PC-3 (cell line): ENCODE data around the gene FLNA. TPM values are rescaled to one million over a fixed set of nuclear protein-coding genes. Genes with fewer than 3 reads are reported as not detected.

Experiments
- ATAC-seq: fragments of 200-7000 bp; cut with Tn5 transposase; 2 replicates; pipeline ENCODE4 v1.9.1; 2020; ENCODE audit warnings: mild to moderate bottlenecking, moderate library complexity
- BruUV-seq: library from RNA; stranded (reverse); fragments of 400-500 nt; replicated peaks from 2 replicates; lab custom pipeline; 2021; lab: Mats Ljungman, UMichigan
- CTCF ChIA-PET: fragments of 300-600 bp; sonication (Branson Sonifier 250); formaldehyde crosslinking; loops from one replicate; lab custom pipeline; 2022; ENCODE audit warnings: antibody characterized with exemption; lab: Charles Lee
- POLR2A ChIA-PET: fragments of 300-600 bp; sonication (Branson Sonifier 250); formaldehyde crosslinking; loops from one replicate; lab custom pipeline; 2022; ENCODE audit warnings: antibody characterized with exemption; ENCODE audit not compliant: unreplicated experiment; lab: Charles Lee
- DNase-seq: peaks from one replicate; pipeline ENCODE4 v3.0.0-alpha.2; 2015
- H2AFZ ChIP-seq: fragments of 300-600 bp; sonication (generic); 2 replicates; pipeline ENCODE4 v1.6.0; 2016; ENCODE audit warnings: antibody characterized with exemption, low read length
- H3F3A ChIP-seq: fragments of 300-600 bp; sonication (generic); one replicate; pipeline ENCODE4 v1.6.0; 2017; ENCODE audit warnings: antibody characterized with exemption, low read length, control low read depth, mild to moderate bottlenecking; ENCODE audit not compliant: unreplicated experiment
- H3K27ac ChIP-seq: fragments of 300-600 bp; sonication (generic); 2 replicates; pipeline ENCODE4 v1.5.1; 2016; ENCODE audit warnings: mild to moderate bottlenecking, low read length
- H3K27me3 ChIP-seq: fragments of 300-600 bp; sonication (generic); 2 replicates; pipeline ENCODE4 v1.6.1; 2016; ENCODE audit warnings: low read length, mixed read lengths
- H3K36me3 ChIP-seq: fragments of 300-600 bp; sonication (generic); 2 replicates; pipeline ENCODE4 v1.6.1; 2016; ENCODE audit warnings: low read depth, mixed run types, low read length, mixed read lengths
- H3K4me1 ChIP-seq: fragments of 300-600 bp; sonication (generic); 2 replicates; pipeline ENCODE4 v1.5.1; 2016; ENCODE audit warnings: low read length; ENCODE audit not compliant: insufficient read depth
- H3K4me2 ChIP-seq: fragments of 300-600 bp; sonication (generic); 2 replicates; pipeline ENCODE4 v1.6.0; 2016; ENCODE audit warnings: low read length
- H3K4me3 ChIP-seq: fragments of 300-600 bp; sonication (generic); 2 replicates; pipeline ENCODE4 v1.5.1; 2016; ENCODE audit warnings: mild to moderate bottlenecking, low read length, mixed read lengths
- H3K79me2 ChIP-seq: fragments of 300-600 bp; sonication (generic); 2 replicates; pipeline ENCODE4 v1.6.1; 2017; ENCODE audit warnings: low read length, mixed read lengths
- H3K9ac ChIP-seq: fragments of 300-600 bp; sonication (generic); 2 replicates; pipeline ENCODE4 v1.6.0; 2016; ENCODE audit warnings: mild to moderate bottlenecking, low read length
- H3K9me2 ChIP-seq: fragments of 300-600 bp; sonication (generic); replicated peaks from 2 replicates; pipeline ENCODE4 v1.6.1; 2016; ENCODE audit warnings: mixed run types, low read length, mixed read lengths
- H3K9me3 ChIP-seq: fragments of 300-600 bp; sonication (generic); 2 replicates; pipeline ENCODE4 v1.6.1; 2016; ENCODE audit warnings: low read length, mixed read lengths
- H4K20me1 ChIP-seq: fragments of 300-600 bp; sonication (generic); 2 replicates; pipeline ENCODE4 v1.6.1; 2016; ENCODE audit warnings: low read length, mixed read lengths
- CTCF ChIP-seq: fragments of 300-600 bp; sonication (generic); conservative IDR thresholded peaks from 2 replicates; pipeline ENCODE4 v1.5.1; 2017; ENCODE audit warnings: antibody characterized with exemption, low read depth, mild to moderate bottlenecking, low read length
- EZH2 ChIP-seq: fragments of 300-600 bp; sonication (generic); IDR thresholded peaks from one replicate; pipeline ENCODE4 v1.6.1; 2017; ENCODE audit warnings: antibody characterized with exemption, mild to moderate bottlenecking, low read length; ENCODE audit not compliant: unreplicated experiment
- EZH2phosphoT487 ChIP-seq: fragments of 300-600 bp; sonication (generic); IDR thresholded peaks from 2 replicates; pipeline ENCODE4 v1.6.1; 2018; ENCODE audit warnings: mild to moderate bottlenecking, antibody characterized with exemption, low read length, borderline replicate concordance
- intact Hi-C: fragments of 100-400 bp; cut with micrococcal nuclease; formaldehyde crosslinking; loops from 2 replicates; pipeline ENCODE4 v1.9.0; 2023
- total RNA-seq: library from RNA; depleted of rRNA; stranded (reverse); fragments of >200 nt; gene quantifications from 2 replicates; pipeline ENCODE4 v1.2.3, GENCODE V29; 2014

Gene FLNA
- total RNA-seq, 1 experiment from 2014 or later, result 2,058 TPM

GRCh38 chrX:154413142-154413541 is 38.7 kb upstream of the FLNA start:
- BruUV-seq, result no TSS peak
- Histone ChIP-seq H3K27ac (no peak overlapping the region), H4K20me1 (no peaks in the 10 kb centered on the region), H3F3A (no peaks in the 10 kb centered on the region), H2AFZ (no peak overlapping the region), H3K4me1 (peaks cover 26% of the 10 kb centered on the region), H3K27me3 (no peaks in the 10 kb centered on the region), H3K9me2 (no peaks in the 10 kb centered on the region), H3K9me3 (no peaks in the 10 kb centered on the region), H3K4me2 (peak overlapping the region; percentile 94; the same call in 1 of the 2 replicates), H3K36me3 (no peaks in the 10 kb centered on the region), H3K4me3 (no peak overlapping the region), H3K79me2 (peaks cover 22% of the 10 kb centered on the region), H3K9ac (no peak overlapping the region)
- ATAC-seq (no peak), DNase-seq (no peak)
- TF ChIP-seq EZH2, result no peak
- no peak; the same call in 1 of the 2 replicates for TF ChIP-seq CTCF
- TF ChIP-seq EZH2phosphoT487, result no peak
- intact Hi-C loops, result no loop called here
- POLR2A ChIA-PET, result interaction anchor here (0.6 kb wide), 1 partner anchor 283 kb away, joined by 4 read pairs; no protein-coding TSS in a partner anchor
- CTCF ChIA-PET, result no interaction called here

DNA sequence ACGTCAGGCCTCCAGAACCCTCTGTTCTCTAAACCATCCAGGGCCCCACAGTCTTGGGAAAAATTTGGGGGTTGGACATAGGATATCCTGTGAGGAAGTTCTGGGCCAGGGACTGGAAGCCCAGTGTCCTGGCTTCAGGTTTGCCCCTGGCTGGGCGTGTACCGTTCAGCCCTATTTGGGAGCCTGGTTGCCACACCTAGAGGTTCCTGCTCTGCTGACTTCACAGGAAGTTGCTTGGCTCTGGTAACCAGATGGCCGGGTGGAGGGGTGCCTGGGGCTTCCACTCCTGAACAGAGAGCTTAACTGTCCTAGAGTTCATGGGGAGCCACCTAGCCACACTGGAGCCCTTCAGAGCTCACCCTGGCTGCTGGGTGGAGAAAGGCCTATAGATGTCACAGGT is 38.0 kb upstream of the FLNA start:
- CTCF ChIA-PET, result interaction anchor here (1.0 kb wide), 1 partner anchor 39 kb away, joined by 3 read pairs; no protein-coding TSS in a partner anchor
- peak; percentile 39 for DNase-seq
- no TSS peak for BruUV-seq
- Histone ChIP-seq H3K9me2 (no peaks in the 10 kb centered on the region), H3K4me3 (peak overlapping the region; percentile 89), H3K79me2 (peaks cover 24% of the 10 kb centered on the region), H3K4me2 (peak overlapping the region; percentile 94), H3K9me3 (no peaks in the 10 kb centered on the region), H3K9ac (peak overlapping the region; percentile 87), H4K20me1 (no peaks in the 10 kb centered on the region), H3K4me1 (peaks cover 26% of the 10 kb centered on the region), H3K27ac (peak overlapping the region; percentile 45), H3K27me3 (no peaks in the 10 kb centered on the region), H3F3A (no peaks in the 10 kb centered on the region), H3K36me3 (no peaks in the 10 kb centered on the region), H2AFZ (peak overlapping the region; percentile 89)
- peak; percentile 20 for ATAC-seq
- TF ChIP-seq EZH2phosphoT487, result no peak
- no peak for TF ChIP-seq CTCF
- no peak for TF ChIP-seq EZH2
- intact Hi-C loops, result no loop called here
- POLR2A ChIA-PET, result interaction anchor here (0.6 to 1.0 kb wide), 2 partner anchors 39 to 283 kb away, joined by 3 to 4 read pairs; no protein-coding TSS in a partner anchor

GRCh38 chrX:154411981-154412340 is 37.5 kb upstream of the FLNA start:
- TF ChIP-seq EZH2, result no peak
- Histone ChIP-seq H3K27ac (peak overlapping the region; percentile 45), H2AFZ (peak overlapping the region; percentile 89), H3K4me1 (peaks cover 26% of the 10 kb centered on the region), H3K9me2 (no peaks in the 10 kb centered on the region), H3K79me2 (peaks cover 24% of the 10 kb centered on the region), H3K4me2 (peak overlapping the region; percentile 94), H3F3A (no peaks in the 10 kb centered on the region), H3K36me3 (no peaks in the 10 kb centered on the region), H3K4me3 (peak overlapping the region; percentile 89), H3K9ac (peak overlapping the region; percentile 87), H3K27me3 (no peaks in the 10 kb centered on the region), H3K9me3 (no peaks in the 10 kb centered on the region), H4K20me1 (no peaks in the 10 kb centered on the region)
- CTCF ChIA-PET, result interaction anchor here (0.5 to 1.0 kb wide), 2 partner anchors 39 to 129 kb away, joined by 3 to 4 read pairs; no protein-coding TSS in a partner anchor
- ATAC-seq (peak; percentile 54), DNase-seq (peak; percentile 58)
- intact Hi-C loops, result no loop called here
- BruUV-seq, result no TSS peak
- POLR2A ChIA-PET, result interaction anchor here (0.6 to 1.0 kb wide), 2 partner anchors 13 to 38 kb away, joined by 3 to 18 read pairs; no protein-coding TSS in a partner anchor
